ENCODE data around the gene SHROOM3.

- TF ChIP-seq, protein P1, sequence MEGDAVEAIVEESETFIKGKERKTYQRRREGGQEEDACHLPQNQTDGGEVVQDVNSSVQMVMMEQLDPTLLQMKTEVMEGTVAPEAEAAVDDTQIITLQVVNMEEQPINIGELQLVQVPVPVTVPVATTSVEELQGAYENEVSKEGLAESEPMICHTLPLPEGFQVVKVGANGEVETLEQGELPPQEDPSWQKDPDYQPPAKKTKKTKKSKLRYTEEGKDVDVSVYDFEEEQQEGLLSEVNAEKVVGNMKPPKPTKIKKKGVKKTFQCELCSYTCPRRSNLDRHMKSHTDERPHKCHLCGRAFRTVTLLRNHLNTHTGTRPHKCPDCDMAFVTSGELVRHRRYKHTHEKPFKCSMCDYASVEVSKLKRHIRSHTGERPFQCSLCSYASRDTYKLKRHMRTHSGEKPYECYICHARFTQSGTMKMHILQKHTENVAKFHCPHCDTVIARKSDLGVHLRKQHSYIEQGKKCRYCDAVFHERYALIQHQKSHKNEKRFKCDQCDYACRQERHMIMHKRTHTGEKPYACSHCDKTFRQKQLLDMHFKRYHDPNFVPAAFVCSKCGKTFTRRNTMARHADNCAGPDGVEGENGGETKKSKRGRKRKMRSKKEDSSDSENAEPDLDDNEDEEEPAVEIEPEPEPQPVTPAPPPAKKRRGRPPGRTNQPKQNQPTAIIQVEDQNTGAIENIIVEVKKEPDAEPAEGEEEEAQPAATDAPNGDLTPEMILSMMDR (IDR thresholded peaks at IDR 0.05) = no peak
- TF ChIP-seq EZH2 (IDR thresholded peaks at IDR 0.05; ENCODE audit: borderline replicate concordance, insufficient read depth, low read depth, low read length, poor library complexity, severe bottlenecking) = no peak
These were observed 8.8 kb upstream of the SHROOM3 start for GRCh38 chr4:76426272-76426671.
